Activated CD4-positive, alpha-beta T cell treated with anti-CD3 and anti-CD28 coated beads for 4 hours (primary cell): ENCODE data around the gene FBRS.
"Not testable (repeated sequence)": the region's sequence is repeated elsewhere in the genome, so short reads cannot be mapped to it uniquely, and the experiment has no call there.

Experiments
- DNase-seq, 2 donors: peaks; one replicate each; pipeline ENCODE4 v3.0.0-alpha.2; 2020

Gene FBRS

GRCh38 chr16:30657866-30658730 is at the start of gene FBRS:
FBRS (plus strand) TSS chr16:30658431; CDS start chr16:30659519, 1,088 bp downstream.
- DNase-seq, result peak; percentile 100

- DNase-seq, result peak in 1 of 2 donors; percentile 35
Measured at GRCh38 chr16:30609002-30609925, 49.0 kb upstream of the FBRS start.

- DNase-seq, result peak; percentile 91 to 95
Measured at GRCh38 chr16:30609926-30610839, 48.0 kb upstream of the FBRS start, which contains the start of gene ZNF689. ZNF689 (minus strand) TSS chr16:30610389; CDS start chr16:30610041, 348 bp downstream.

GRCh38 chr16:30615358-30616091 is 42.7 kb upstream of the FBRS start:
- DNase-seq, result peak; percentile 41 to 53

GRCh38 chr16:30619202-30619601 is 39.0 kb upstream of the FBRS start:
- no peak for DNase-seq

GRCh38 chr16:30619638-30620037 is 38.6 kb upstream of the FBRS start:
- DNase-seq, result no peak

- DNase-seq, result no peak
Measured at GRCh38 chr16:30620169-30620568, 38.1 kb upstream of the FBRS start.

GRCh38 chr16:30621765-30622164 is 36.5 kb upstream of the FBRS start:
- no peak for DNase-seq

GRCh38 chr16:30622455-30623032 is 35.7 kb upstream of the FBRS start:
- no peak for DNase-seq

- DNase-seq, result no peak
Measured at GRCh38 chr16:30623536-30624283, 34.5 kb upstream of the FBRS start.

GRCh38 chr16:30626236-30626635 is 32.0 kb upstream of the FBRS start:
- DNase-seq, result no peak

- DNase-seq, result peak; percentile 80 to 94
Measured at GRCh38 chr16:30628628-30629540, 29.3 kb upstream of the FBRS start.

- not testable (repeated sequence) for DNase-seq
Measured at GRCh38 chr16:30632454-30632853, 25.8 kb upstream of the FBRS start.

- DNase-seq, result no peak
Measured at GRCh38 chr16:30633526-30633925, 24.7 kb upstream of the FBRS start.

GRCh38 chr16:30636599-30636998 is 21.6 kb upstream of the FBRS start:
- DNase-seq, result no peak

- not testable (repeated sequence) for DNase-seq
Measured at GRCh38 chr16:30637139-30637538, 21.1 kb upstream of the FBRS start.

- no peak for DNase-seq
Measured at GRCh38 chr16:30637944-30638343, 20.3 kb upstream of the FBRS start.

GRCh38 chr16:30641378-30641982 is 16.8 kb upstream of the FBRS start:
- DNase-seq, result no peak

GRCh38 chr16:30644334-30644830 is 13.8 kb upstream of the FBRS start:
- DNase-seq, result no peak
